Mesenchymal stem cell (in vitro differentiated cells and primary cell): ENCODE measurements around the gene CRLF2.

ENCODE experiments used
- DNase-seq: peaks from one replicate; pipeline ENCODE4 v3.0.0-alpha.2; 2013
- H2AFZ ChIP-seq: one replicate; pipeline ENCODE4 v1.6.1; 2013; ENCODE audit warnings: low read depth, mild to moderate bottlenecking, control low read depth, inconsistent platforms, low read length, moderate library complexity
- H2AK5ac ChIP-seq: 2 replicates; pipeline ENCODE4 v1.6.1; 2013; ENCODE audit warnings: low read length, moderate library complexity, mild to moderate bottlenecking, inconsistent platforms; ENCODE audit not compliant: severe bottlenecking
- H2BK120ac ChIP-seq: one replicate; pipeline ENCODE4 v1.6.1; 2013; ENCODE audit warnings: low read depth, mild to moderate bottlenecking, inconsistent platforms, low read length, moderate library complexity
- H2BK12ac ChIP-seq, 2 experiments: one replicate each; pipeline ENCODE4 v1.6.1; 2013; ENCODE audit warnings: inconsistent platforms in 2 of 2, low read length in 2 of 2, mild to moderate bottlenecking in 2 of 2, moderate library complexity in 2 of 2, control low read depth in 1 of 2
- H2BK15ac ChIP-seq: one replicate; pipeline ENCODE4 v1.6.1; 2013; ENCODE audit warnings: mild to moderate bottlenecking, low read depth, inconsistent platforms; ENCODE audit not compliant: poor library complexity, severe bottlenecking
- H2BK5ac ChIP-seq: 2 replicates; pipeline ENCODE4 v1.6.1; 2013; ENCODE audit warnings: low read depth, mild to moderate bottlenecking, low read length, control low read depth, inconsistent platforms; ENCODE audit not compliant: poor library complexity, severe bottlenecking
- H3K14ac ChIP-seq, 2 experiments: one replicate each; pipeline ENCODE4 v1.6.1; 2013; ENCODE audit warnings: inconsistent platforms in 2 of 2, low read length in 2 of 2, control low read depth in 1 of 2, mild to moderate bottlenecking in 1 of 2, moderate library complexity in 1 of 2
- H3K18ac ChIP-seq, 2 experiments: one replicate each; pipeline ENCODE4 v1.6.1; 2013; ENCODE audit warnings: inconsistent platforms in 2 of 2, low read length in 2 of 2, control low read depth in 1 of 2, low read depth in 1 of 2, mild to moderate bottlenecking in 1 of 2
- H3K23ac ChIP-seq, 2 experiments: one replicate each; pipeline ENCODE4 v1.6.1; 2013; ENCODE audit warnings: inconsistent platforms in 2 of 2, low read length in 2 of 2, mild to moderate bottlenecking in 2 of 2, moderate library complexity in 2 of 2, control low read depth in 1 of 2
- H3K27ac ChIP-seq: 2 replicates; pipeline ENCODE4 v1.5.1; 2013; ENCODE audit warnings: mild to moderate bottlenecking, moderate library complexity, low read length, control low read depth, inconsistent platforms; ENCODE audit not compliant: poor library complexity, severe bottlenecking
- H3K27me3 ChIP-seq, 2 experiments: 2 replicates each; pipeline versions ENCODE4 v1.6.1 to v1.7.0; 2013; ENCODE audit warnings: low read length in 2 of 2, mild to moderate bottlenecking in 2 of 2, moderate library complexity in 2 of 2, control low read depth in 1 of 2, inconsistent platforms in 1 of 2; ENCODE audit not compliant: control insufficient read depth in 1 of 2, insufficient read depth in 1 of 2
- H3K36me3 ChIP-seq, 2 experiments: 2 replicates each; pipeline versions ENCODE4 v1.6.1 to v1.7.0; 2013; ENCODE audit warnings: low read length in 2 of 2, control low read depth in 1 of 2, inconsistent platforms in 1 of 2, low read depth in 1 of 2, mild to moderate bottlenecking in 1 of 2; ENCODE audit not compliant: insufficient read depth in 2 of 2, control insufficient read depth in 1 of 2
- H3K4ac ChIP-seq, 2 experiments: one replicate each; pipeline ENCODE4 v1.6.1; 2013; ENCODE audit warnings: inconsistent platforms in 2 of 2, low read length in 2 of 2, mild to moderate bottlenecking in 2 of 2, moderate library complexity in 2 of 2, control low read depth in 1 of 2, low read depth in 1 of 2
- H3K4me1 ChIP-seq: 2 replicates; pipeline ENCODE4 v1.6.1; 2013; ENCODE audit warnings: low read depth, low read length, control low read depth; ENCODE audit not compliant: control insufficient read depth, insufficient read depth
- H3K4me2 ChIP-seq: 2 replicates; pipeline ENCODE4 v1.6.1; 2013; ENCODE audit warnings: low read length, mild to moderate bottlenecking, inconsistent platforms; ENCODE audit not compliant: poor library complexity, severe bottlenecking
- H3K4me3 ChIP-seq, 2 experiments: 2 replicates each; pipeline versions ENCODE4 v1.5.1 to v1.7.0; 2013; ENCODE audit warnings: low read length in 2 of 2, mild to moderate bottlenecking in 2 of 2, control low read depth in 1 of 2, low read depth in 1 of 2; ENCODE audit not compliant: insufficient read depth in 1 of 2
- H3K79me1 ChIP-seq: replicated peaks from 2 replicates; pipeline ENCODE4 v1.6.1; 2013; ENCODE audit warnings: mild to moderate bottlenecking, control low read depth, low read length, inconsistent platforms; ENCODE audit not compliant: poor library complexity, severe bottlenecking
- H3K9ac ChIP-seq: 2 replicates; pipeline ENCODE4 v1.7.0; 2013; ENCODE audit warnings: mild to moderate bottlenecking, low read length, moderate library complexity
- H3K9me3 ChIP-seq: 2 replicates; pipeline ENCODE4 v1.7.0; 2013; ENCODE audit warnings: mild to moderate bottlenecking, low read length; ENCODE audit not compliant: control insufficient read depth
- H4K8ac ChIP-seq: one replicate; pipeline ENCODE4 v1.6.1; 2013; ENCODE audit warnings: inconsistent platforms, mild to moderate bottlenecking, low read length, moderate library complexity
- H4K91ac ChIP-seq: one replicate; pipeline ENCODE4 v1.6.1; 2013; ENCODE audit warnings: mild to moderate bottlenecking, low read length, inconsistent platforms
- WGBS: methylation state at CpG from one replicate; pipeline ENCODE4 v1.1.7; 2013; ENCODE audit warnings: mixed read lengths; 5-methylcytosine and 5-hydroxymethylcytosine counted together

Gene CRLF2

DNA sequence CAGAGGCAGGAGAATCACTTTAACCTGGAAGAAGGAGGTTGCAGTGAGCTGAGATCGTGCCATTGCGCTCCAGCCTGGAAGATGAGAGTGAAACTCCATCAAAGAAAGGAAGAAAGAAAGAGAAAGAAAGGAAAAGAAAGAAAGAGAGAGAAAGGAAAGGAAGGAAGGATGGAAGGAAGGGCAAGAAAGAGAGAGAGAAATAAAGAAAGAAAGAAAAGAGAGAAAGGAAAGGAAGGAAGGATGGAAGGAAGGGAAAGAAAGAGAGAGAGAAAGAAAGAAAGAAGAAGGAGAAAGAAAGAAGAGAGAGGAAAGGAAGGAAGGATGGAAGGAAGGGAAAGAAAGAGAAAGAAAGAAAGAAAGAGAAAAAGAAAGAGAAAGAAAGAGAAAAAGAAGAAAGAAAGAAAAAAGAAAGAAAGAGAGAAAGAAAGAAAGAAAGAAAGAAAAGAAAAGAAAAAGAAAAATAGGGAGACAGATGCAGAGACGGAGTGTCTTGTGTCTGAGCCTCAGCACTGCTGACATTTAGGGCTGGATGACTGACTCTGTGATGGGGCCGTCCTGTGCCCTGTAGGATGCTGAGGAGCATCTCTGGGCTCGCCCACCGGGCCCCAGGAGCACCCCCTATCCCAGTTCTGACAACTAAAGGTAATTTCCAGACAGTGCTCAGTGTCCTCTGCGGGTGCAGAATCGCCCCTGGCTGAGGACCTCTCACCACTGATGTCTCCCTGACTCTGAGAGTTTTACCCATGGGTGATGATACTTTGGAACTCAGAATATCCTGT, 61.7 kb downstream of the CRLF2 start:
- Histone ChIP-seq H4K8ac (no peak overlapping the region), H3K27ac (no peak overlapping the region), H3K4me2 (no peak overlapping the region), H2BK5ac (no peak overlapping the region), H2BK15ac (no peak overlapping the region), H3K23ac (no peak overlapping the region), H4K91ac (no peak overlapping the region), H3K9ac (no peak overlapping the region), H3K9me3 (no peaks in the 10 kb centered on the region), H2AK5ac (no peak overlapping the region), H2BK12ac (no peak overlapping the region), H3K27me3 (peaks cover 0 to 2% of the 10 kb centered on the region in 2 experiments), H3K36me3 (no peaks in the 10 kb centered on the region), H3K18ac (no peak overlapping the region), H3K79me1 (no peaks in the 10 kb centered on the region), H3K4me3 (no peak overlapping the region), H2BK120ac (no peak overlapping the region), H3K4me1 (no peaks in the 10 kb centered on the region), H3K14ac (no peak overlapping the region), H3K4ac (no peak overlapping the region), H2AFZ (no peak overlapping the region)
- no peak for DNase-seq
- 79% methylated on average over 8 of the region's 8 CpGs for WGBS

DNA sequence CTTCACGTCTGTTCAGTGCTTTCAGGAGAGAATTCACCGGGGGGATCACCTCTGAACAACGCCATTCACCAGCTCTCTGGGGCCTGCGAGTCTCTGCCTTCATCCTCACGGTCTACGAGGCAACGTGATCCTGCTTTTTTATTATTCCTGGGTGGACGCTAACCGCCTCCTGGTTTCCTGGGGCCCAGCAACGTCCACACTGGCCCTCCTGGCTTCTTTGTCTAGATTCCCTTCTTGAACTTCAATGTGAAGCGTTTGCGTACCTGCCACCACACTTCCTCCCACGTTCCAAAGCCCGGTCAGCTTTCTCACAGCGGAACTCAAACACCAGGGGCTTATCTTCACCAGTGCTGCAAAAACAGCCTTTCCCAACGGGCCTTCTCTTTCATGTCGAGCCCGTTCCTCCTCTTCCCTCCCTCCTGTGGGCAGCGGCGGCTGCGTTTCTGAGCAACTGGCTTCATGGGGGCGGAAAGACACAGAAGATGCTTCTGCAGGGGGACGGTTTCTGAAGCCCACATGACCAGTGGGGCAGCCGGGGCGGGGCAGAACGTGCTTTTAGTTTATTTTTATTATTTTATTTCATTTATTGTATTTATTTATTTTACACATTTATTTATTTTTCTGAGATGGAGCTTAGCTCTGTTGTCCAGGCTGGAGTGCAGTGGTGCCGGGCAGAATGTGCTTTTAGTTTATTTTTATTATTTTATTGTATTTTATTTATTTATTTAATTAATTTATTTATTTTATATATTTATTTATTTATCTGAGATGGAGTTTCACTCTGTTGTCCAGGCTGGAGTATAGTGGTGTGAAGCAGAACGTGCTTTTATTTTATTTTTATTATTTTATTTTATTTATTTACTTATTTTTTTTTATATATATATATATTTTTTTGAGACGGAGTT, 64.6 kb downstream of the CRLF2 start:
- Histone ChIP-seq H4K8ac (no peak overlapping the region), H3K4me1 (no peaks in the 10 kb centered on the region), H3K18ac (no peak overlapping the region), H3K27ac (no peak overlapping the region), H3K27me3 (no peaks in the 10 kb centered on the region), H3K4me3 (no peak overlapping the region), H4K91ac (no peak overlapping the region), H3K4me2 (no peak overlapping the region), H3K14ac (no peak overlapping the region), H2BK12ac (no peak overlapping the region), H3K9ac (no peak overlapping the region), H2AK5ac (no peak overlapping the region), H3K36me3 (no peaks in the 10 kb centered on the region), H2BK15ac (no peak overlapping the region), H2BK120ac (no peak overlapping the region), H3K4ac (no peak overlapping the region), H3K9me3 (no peaks in the 10 kb centered on the region), H3K23ac (no peak overlapping the region), H2AFZ (no peak overlapping the region), H2BK5ac (no peak overlapping the region), H3K79me1 (no peaks in the 10 kb centered on the region)
- 58% methylated on average over 21 of the region's 29 CpGs for WGBS
- no peak for DNase-seq

DNA sequence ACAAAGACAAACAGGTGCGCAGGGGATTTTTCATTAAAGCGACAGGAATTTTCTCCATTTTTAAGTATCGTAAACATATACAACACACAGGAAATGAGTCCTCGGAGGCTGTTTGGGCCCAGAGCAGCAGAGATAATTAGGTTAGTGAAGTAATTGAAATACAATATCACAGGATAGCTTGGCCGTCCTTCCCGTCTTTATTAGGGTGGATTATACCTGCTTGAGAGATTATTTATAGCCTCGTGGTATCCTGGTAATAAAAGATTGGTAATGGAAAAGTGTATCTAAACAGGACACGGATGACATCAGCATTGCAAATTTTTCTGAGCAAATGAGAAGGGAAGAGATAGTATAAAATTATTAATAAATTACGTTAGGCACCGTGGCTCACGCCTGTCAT, 68.2 kb downstream of the CRLF2 start:
- no peak overlapping the region for H3K4ac ChIP-seq
- DNase-seq = no peak
- no peak overlapping the region for H2BK120ac ChIP-seq
- no peak overlapping the region for H3K23ac ChIP-seq
- H4K91ac ChIP-seq = no peak overlapping the region
- H2AK5ac ChIP-seq = no peak overlapping the region
- H3K27me3 ChIP-seq = no peaks in the 10 kb centered on the region
- no peaks in the 10 kb centered on the region for H3K4me1 ChIP-seq
- H3K79me1 ChIP-seq = no peaks in the 10 kb centered on the region
- no peak overlapping the region for H3K18ac ChIP-seq
- H4K8ac ChIP-seq = no peak overlapping the region
- no peaks in the 10 kb centered on the region for H3K9me3 ChIP-seq
- no peak overlapping the region for H2BK12ac ChIP-seq
- no peak overlapping the region for H3K4me3 ChIP-seq
- H3K27ac ChIP-seq = no peak overlapping the region
- no peak overlapping the region for H3K9ac ChIP-seq
- no peak overlapping the region for H2BK5ac ChIP-seq
- no peak overlapping the region for H3K4me2 ChIP-seq
- H3K36me3 ChIP-seq = no peaks in the 10 kb centered on the region
- no peak overlapping the region for H3K14ac ChIP-seq
- no peak overlapping the region for H2AFZ ChIP-seq
- H2BK15ac ChIP-seq = no peak overlapping the region
- 60% methylated on average over 10 of the region's 11 CpGs for WGBS
